GM18498 (cell line): Measurements from ENCODE around the gene NBPF8.
"Not testable (repeated sequence)": the region's sequence is repeated elsewhere in the genome, so short reads cannot be mapped to it uniquely, and the experiment has no call there.

Experiments
- ATAC-seq: cut with Tn5 transposase; IDR thresholded peaks from one replicate; pipeline ENCODE4 v1.9.1; 2021; ENCODE audit warnings: mild to moderate bottlenecking, moderate library complexity; ENCODE audit not compliant: unreplicated experiment

The NBPF8 gene

GRCh38 chr1:120414911-120415480, at the start of gene NBPF8:
Gene NBPF8 (plus strand): TSS chr1:120415035. CDS start chr1:120436523, 21,488 bp downstream.
- peak; percentile 100 for ATAC-seq

GRCh38 chr1:120367709-120368108, 47.1 kb upstream of the NBPF8 start:
- not testable (repeated sequence) for ATAC-seq

DNA sequence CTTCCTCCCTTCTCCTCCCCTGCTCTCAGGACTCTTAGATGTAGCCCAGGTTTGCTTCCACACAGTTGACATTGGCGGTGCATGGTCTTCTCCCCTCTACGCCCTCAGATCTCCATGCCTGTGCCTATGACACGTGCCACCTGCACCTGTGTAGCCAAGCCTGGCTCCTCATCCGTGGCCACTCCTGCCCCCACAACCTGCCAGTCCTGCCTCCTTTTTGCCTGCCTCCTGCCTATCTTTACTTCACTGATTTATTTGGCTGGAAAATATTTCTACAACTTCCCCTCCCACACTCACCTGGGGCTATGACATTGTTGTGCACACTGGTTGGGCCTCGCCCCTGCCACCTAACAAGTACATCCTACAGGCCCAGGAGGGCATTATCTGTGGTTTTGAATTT, 28.2 kb upstream of the NBPF8 start:
- not testable (repeated sequence) for ATAC-seq

DNA sequence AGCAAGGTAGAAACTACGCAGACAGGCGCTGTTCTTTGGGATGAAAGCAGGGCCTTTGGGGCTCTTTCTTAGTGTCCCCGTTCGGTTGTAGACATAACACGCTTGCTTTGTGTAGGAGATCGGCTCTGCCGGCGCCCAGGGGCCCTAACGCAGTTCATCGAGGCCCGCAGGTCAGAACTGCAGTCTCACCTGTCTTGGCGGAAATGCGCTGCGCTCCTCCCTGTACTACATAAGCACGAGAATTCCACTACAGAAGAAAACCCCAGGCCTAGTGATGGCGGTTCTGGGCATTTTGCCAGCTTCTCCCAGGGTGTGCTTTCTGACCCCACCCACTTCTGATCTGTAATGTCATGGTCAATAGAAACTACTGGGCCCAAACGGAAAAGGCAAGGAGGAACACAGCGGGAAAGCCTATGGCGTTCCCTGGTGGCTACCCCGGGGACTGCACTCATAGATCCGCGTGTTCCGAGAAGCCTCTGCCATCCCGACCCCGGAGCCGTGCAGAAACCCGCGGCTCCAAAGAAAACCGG, 26.2 kb upstream of the NBPF8 start:
- not testable (repeated sequence) for ATAC-seq

DNA sequence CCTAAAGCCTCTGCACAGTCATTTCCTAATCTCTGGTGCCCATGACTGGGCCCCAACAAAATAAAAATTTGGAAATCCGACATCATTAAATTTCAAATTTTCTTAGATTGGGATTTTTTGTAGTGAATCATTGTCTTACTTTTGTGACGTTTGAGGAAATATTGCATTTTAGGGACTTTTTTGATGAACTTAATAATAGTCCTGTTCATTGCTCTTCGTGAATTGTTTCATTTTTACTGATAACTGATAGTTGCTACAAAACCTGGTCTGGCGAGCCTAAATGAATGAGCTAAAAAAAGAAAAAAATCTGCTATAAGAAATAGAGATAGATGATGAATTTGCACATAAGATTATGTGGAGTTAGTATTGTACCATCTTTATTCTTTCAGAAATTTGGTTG, 23.5 kb upstream of the NBPF8 start:
- ATAC-seq: not testable (repeated sequence)

DNA sequence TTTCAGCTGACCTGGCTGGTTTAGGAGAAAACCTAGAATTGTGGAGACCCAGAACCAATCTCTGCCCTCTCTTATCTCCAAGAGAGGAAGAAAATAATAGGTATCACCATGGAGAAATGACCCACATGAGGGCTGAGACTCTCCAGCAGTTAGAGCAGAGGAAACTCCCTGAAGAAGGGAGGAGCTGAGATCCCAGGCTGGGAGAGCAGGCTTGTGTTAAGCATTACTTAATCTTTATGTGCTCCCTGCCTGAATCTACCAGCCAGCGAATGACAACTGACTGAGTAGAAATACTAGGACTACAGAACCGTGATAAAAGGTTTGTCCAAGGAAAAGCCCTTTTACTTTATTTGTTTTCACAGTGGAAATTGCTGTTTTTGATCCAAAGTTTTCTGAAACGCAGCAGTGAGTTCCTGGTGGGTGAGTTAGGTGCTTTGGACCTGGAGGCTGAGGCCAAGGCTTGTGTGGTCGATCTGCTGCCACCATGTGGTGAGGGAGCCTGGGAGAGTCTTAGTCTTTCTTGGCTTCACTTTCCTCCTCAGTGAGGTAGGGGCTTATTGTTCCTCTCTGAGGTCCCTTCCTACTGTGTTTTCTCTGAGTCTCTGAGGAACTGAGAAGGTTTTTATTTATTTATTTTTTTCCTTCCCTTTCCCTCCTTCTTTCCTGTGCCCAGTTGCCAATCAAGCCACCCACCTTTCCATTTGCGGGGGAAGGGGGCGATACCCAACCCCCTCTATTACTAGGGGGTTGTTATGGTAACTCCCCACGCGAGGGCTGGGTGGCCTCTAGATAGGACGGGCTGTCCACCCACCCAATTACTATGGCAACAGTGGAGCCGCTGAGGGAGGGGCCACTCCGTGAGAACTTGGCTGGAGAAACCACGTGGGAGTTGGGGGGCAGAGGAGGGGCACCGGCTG, 21.3 kb upstream of the NBPF8 start:
- ATAC-seq: not testable (repeated sequence)

- ATAC-seq: not testable (repeated sequence)
Measured at GRCh38 chr1:120405348-120405747, 9.5 kb upstream of the NBPF8 start.

DNA sequence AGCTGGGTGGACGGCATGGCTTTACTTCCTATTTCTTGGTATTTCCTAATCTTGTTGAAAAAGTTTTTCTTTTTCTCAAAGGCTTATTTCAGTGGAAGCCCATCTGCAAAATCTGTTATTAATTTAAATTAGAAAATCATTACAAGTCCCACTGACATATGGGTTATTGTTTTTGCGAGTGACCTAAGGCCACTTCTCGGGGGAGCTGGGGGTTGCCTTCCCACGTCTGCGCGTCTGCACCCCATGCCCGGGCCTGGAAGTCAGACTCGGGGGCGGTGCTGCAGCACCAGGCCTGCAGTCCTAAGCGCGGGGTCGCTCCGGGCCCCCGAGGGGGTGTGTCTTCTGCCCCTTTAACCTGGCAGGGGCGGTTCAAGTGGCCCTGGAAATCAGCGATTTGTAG, 384 bp upstream of the NBPF8 start:
- peak; percentile 21 for ATAC-seq

GRCh38 chr1:120415492-120415961, 692 bp downstream of the NBPF8 start:
- not testable (repeated sequence) for ATAC-seq

DNA sequence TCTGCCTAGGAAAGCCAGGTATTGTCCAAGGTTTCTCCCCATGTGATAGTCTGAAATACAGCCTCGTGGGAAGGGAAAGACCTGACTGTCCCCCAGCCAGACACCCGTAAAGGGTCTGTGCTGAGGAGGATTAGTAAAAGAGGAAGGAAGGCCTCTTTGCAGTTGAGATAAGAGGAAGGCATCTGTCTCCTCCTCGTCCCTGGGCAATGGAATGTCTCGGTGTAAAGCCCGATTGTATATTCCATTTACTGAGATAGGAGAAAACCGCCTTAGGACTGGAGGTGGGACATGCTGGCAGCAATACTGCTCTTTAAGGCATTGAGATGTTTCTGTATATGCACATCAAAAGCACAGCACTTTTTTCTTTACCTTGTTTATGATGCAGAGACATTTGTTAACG, 10.2 kb downstream of the NBPF8 start:
- not testable (repeated sequence) for ATAC-seq

DNA sequence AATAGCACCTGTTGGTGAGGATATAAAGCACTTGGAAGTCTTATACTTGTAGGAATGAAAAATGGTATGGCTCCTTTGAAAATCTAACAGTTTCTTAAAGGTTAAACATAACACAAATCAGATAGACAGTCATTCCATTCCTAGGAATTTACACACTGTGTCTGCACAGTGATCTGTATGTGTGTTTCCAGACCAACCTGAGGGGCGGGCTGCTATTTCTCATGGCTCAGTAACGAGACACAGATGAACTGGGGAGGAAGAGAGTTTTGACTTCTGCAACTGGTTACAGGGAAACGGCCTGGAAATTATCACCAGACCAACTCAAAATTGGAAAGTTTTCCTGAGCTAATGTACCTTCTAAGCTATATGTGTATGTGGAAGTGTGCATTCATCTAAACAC, 16.8 kb downstream of the NBPF8 start:
- not testable (repeated sequence) for ATAC-seq

DNA sequence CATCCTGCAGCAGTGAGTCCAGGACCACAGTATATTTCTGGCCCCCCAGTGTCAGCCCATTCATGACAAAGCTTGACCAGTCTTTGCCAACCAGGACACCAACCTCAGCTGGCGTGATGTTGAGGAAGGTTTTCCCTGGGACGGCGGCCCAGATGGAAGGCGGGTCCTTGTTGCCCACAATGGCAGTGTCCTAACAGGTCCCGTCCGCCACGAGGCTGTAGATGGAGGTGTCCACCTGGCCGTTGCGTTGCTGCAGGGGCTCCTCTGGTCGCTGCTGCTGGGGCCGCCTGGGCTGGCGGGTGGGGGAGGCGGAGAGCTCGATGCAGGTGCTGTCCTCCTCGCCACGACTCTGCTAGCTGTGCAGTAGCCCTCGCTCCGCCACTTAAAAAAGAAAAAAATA, 19.0 kb downstream of the NBPF8 start:
- ATAC-seq: not testable (repeated sequence)

- not testable (repeated sequence) for ATAC-seq
Measured at GRCh38 chr1:120449124-120449523, 34.3 kb downstream of the NBPF8 start.
